GOT3 (cell line): ENCODE results near the gene SGSH.

ENCODE experiments used
- DNase-seq: peaks from one replicate; lab custom pipeline; 2025; ENCODE audit warnings: mixed read lengths; lab: John Stamatoyannopoulos, UW

The SGSH gene

GRCh38 chr17:80183581-80184422, 36.3 kb downstream of the SGSH start:
- no peak for DNase-seq

- DNase-seq, result no peak
Measured at GRCh38 chr17:80182845-80183223, 37.3 kb downstream of the SGSH start.

DNA sequence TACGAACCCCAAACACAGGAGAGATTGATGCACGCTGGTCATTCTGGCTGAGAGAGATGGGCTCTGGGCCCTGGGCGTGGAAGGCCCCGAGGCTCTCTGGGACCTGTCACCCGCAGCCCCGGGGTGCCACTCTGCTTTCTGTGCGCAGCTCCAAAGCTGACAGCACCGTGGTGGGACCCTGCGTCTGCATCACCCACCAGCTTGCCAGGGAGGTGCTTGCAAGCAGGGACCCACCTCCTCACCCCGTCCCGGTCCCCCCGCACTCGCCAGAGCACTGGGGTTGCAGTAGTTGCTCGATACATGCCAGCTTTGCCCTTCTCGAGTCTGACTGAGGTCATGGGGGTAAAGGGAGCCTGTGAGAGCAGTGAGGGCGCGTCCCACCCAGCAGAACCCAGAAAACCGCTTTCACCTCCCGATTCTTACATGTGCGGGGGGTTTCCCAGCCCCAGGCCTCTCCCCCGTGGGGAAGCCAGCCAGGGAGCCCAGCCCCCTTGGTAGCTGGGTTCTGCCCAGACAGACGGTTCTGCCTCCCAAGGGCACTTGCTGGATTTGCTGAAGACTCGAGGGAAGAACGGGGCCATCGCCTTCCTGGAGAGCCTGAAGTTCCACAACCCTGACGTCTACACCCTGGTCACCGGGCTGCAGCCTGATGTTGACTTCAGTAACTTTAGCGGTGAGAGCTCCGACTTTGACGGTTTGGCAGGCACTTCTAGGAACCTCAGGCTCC, 37.9 kb downstream of the SGSH start:
- no peak for DNase-seq

DNA sequence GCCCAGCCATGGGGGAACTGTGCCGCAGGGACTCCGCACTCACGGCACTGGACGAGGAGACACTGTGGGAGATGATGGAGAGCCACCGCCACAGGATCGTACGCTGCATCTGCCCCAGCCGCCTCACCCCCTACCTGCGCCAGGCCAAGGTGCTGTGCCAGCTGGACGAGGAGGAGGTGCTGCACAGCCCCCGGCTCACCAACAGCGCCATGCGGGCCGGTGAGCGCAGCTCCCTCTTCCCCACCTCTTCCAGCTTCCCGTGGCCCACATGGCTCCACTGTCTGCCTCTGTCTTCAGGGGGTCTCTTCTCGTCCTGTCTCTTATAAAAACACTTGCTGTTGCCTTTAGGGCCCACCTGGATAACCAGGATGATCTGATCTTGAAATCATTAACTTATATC, 38.7 kb downstream of the SGSH start:
- no peak for DNase-seq

GRCh38 chr17:80180192-80180591, 39.9 kb downstream of the SGSH start:
- no peak for DNase-seq

- no peak for DNase-seq
Measured at GRCh38 chr17:80177986-80178595, 42.0 kb downstream of the SGSH start.

GRCh38 chr17:80176757-80177156, 43.4 kb downstream of the SGSH start:
- DNase-seq, result no peak

DNA sequence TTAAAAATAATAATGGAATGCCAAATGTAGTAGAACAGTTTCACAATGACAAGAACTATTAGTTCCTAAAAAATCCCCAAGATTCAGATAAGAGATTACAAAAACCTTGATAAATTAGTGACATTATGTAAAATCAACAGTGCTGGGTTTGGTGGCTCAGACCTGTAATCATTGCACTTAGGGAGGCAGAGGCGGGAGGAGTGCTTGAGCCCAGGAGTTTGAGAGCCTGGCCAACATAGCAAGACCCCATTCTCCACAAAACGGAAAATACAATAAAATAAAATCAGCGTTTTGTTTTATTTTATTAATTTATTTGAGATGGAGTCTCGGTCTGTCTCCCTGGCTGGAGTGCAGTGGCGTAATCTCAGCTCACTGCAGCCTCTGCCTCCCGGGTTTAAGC, 46.2 kb downstream of the SGSH start:
- DNase-seq, result no peak

DNA sequence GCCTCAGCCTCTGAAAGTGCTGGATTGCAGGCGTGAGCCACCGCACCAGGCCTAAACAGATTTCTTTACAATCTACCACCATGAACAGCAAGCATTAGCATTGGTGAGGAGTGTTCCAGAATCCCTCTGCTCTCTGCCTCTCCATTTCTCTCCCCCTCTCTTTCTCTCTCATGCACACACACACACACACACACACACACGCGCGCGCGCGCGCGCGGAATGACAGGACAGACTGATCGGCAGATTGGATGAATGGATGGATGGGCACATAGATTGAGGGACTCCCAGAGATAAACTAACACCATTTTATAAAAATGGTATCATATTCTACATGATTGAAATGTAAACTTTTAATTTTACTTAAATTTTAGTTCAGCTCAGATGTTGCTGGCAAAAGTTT, 47.0 kb downstream of the SGSH start:
- DNase-seq, result no peak

DNA sequence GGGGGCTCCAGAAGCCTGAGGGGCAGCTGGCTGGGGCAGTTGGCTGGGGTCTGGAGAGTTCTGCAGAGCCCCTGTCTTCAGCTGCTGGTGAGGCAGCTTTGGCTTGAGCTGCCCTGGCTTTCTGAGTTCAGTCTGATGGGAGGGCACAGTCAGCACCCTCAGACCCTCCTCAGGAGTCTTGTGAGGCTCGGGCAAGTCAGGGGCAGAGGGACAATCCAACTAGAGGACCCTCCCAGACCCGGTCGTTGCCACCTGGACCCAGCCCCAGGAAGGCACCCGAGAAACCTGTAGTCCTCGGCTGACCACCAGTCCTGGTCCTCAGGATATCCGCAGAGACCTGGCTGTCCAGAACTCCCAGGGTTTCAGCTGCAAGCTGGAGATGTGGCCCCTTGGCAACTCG, 48.5 kb downstream of the SGSH start:
- no peak for DNase-seq

- no peak for DNase-seq
Measured at GRCh38 chr17:80169784-80170500, 50.2 kb downstream of the SGSH start, which contains the start of gene CARD14. Gene CARD14 (plus strand): TSS chr17:80170030. CDS start chr17:80181439, 11,409 bp downstream.

DNA sequence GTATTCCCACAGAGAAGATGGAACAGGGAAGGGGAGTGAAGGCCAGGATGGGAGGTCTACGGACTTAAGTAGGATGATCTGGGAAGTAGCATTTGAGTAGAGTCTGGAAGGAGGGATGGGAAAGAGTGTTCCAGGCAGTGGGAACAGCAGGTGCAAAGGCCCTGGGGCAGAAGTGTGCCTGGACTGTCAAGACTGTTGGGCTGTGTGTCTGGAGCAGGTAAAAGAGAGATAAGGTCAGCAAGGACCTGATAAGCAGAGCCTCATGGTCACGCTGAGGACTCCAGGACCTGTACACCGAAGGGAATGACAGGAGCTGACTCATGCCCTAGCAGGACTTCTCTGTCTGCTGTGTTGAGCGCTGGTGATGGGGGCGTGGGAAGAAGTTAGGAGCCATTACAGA, 51.0 kb downstream of the SGSH start:
- DNase-seq, result no peak

DNA sequence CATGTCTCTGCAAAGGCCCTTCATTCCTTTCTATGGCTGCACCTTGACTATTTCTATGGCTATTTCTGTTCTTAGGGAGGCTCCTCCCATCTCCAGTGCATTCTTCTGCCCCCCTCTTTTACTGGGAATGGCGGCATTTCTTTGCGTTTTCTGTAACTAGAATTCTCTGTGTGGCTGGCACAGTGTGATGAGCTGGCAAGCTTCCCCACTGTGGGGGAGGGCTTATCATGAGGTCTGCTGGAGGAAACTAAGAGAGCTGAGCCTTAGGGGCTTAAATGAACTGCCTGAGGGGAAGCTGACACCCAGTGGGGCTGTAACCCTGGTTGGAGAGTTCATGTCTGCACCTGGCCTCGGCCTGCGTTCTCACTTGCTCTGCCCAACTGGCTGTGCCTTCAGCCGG, 51.8 kb downstream of the SGSH start:
- DNase-seq, result no peak

DNA sequence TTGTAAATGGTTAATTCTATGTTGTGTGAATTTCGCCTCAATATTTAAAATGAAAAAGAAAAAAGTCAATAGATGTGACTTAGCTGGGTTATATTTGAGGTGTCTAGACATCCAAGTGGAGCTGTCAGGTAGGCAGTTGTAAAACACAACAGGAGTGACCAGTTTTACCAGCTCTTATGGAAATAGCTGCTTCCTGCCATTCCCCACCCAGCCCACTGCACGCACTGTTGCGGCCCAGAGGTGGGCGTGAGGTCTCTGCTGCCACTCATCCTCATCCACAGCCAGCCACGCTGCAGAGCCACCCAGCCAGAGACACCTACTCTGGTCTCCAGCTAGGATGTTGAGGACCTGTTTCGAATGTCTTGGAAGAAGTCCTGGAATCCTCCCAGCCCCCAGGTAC, 53.7 kb downstream of the SGSH start:
- no peak for DNase-seq

- no peak for DNase-seq
Measured at GRCh38 chr17:80164185-80164584, 55.9 kb downstream of the SGSH start.

DNA sequence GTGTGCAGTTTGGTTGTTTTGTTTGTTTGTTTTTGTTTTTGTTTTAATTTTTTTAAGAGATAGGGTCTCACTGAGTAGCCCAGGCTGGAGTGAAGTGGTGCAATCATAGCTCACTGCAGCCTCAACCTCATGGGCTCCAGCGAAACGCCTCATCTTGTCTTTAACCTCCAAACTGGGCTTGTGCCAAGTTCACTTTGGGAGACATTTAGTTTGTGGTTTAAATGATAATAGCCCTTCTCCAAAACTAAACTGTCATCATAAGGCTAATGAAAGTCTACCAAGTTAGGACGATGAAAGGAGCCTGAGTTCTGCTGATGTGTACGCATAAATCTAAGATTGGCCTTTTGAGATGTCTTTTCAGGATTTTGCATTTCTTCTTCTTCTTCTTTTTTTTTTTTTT, 56.8 kb downstream of the SGSH start:
- DNase-seq, result no peak

DNA sequence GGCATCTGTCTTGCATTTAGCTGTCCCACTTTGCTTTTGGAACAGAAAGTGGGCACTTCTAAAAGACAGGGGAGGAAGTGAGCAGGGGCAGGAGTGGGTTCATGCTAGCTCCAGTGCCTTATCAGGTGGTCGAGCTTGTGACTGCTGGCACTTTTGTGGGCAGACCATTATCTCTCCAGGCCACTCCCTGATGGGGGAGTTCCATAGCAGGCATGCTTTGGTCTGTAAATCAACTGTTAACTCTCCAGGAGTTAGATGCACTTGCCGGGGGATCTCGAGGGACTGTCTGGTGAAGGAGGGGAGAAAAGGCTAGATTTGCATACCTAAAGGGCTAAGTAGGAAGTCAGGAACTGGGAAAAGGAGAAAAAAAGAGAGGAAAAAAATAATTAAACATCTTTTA, 59.6 kb downstream of the SGSH start:
- no peak for DNase-seq
